OCI-LY7 (cell line): ENCODE results near the gene CD200.
"Not testable (repeated sequence)": the region's sequence is repeated elsewhere in the genome, so short reads cannot be mapped to it uniquely, and the experiment has no call there.

Experiments
- CTCF ChIP-seq: fragments of 200-600 bp; sonication (generic); conservative IDR thresholded peaks from 2 replicates; pipeline ENCODE4 v1.5.1; 2014; ENCODE audit warnings: mild to moderate bottlenecking, antibody characterized with exemption, low read length, moderate library complexity, mixed read lengths
- EZH2phosphoT487 ChIP-seq: fragments of 200-600 bp; sonication (generic); IDR thresholded peaks from 2 replicates; pipeline ENCODE4 v1.6.1; 2018; ENCODE audit warnings: low read depth, borderline replicate concordance, mild to moderate bottlenecking, mixed run types, antibody characterized with exemption, low read length, moderate library complexity, mixed read lengths

DNA sequence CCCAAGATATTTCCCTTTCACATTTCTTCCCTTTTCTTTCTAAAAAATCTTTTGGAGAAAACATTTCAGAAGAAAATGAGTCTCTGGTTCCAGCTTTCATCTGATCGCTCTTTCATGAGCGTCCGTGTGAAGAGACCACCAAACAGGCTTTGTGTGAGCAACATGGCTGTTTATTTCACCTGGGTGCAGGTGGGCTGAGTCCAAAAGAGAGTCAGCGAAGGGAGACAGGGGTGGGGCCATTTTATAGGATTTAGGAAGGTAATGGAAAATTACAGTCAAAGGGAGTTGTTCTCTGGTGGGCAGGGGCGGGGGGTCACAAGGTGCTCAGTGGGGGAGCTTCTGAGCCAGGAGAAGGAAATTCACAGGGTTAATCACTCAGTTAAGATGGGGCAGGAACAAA is 67.4 kb downstream of the CD200 start:
- TF ChIP-seq CTCF, EZH2phosphoT487: not testable (repeated sequence)
